HG02884 (cell line): Measurements from ENCODE around the gene R3HDM4.
"Not testable (repeated sequence)": the region's sequence is repeated elsewhere in the genome, so short reads cannot be mapped to it uniquely, and the experiment has no call there.

Experiments
- ATAC-seq: cut with Tn5 transposase; IDR thresholded peaks from one replicate; pipeline ENCODE4 v1.9.1; 2021; ENCODE audit warnings: mild to moderate bottlenecking, moderate library complexity; ENCODE audit not compliant: unreplicated experiment

R3HDM4 gene

DNA sequence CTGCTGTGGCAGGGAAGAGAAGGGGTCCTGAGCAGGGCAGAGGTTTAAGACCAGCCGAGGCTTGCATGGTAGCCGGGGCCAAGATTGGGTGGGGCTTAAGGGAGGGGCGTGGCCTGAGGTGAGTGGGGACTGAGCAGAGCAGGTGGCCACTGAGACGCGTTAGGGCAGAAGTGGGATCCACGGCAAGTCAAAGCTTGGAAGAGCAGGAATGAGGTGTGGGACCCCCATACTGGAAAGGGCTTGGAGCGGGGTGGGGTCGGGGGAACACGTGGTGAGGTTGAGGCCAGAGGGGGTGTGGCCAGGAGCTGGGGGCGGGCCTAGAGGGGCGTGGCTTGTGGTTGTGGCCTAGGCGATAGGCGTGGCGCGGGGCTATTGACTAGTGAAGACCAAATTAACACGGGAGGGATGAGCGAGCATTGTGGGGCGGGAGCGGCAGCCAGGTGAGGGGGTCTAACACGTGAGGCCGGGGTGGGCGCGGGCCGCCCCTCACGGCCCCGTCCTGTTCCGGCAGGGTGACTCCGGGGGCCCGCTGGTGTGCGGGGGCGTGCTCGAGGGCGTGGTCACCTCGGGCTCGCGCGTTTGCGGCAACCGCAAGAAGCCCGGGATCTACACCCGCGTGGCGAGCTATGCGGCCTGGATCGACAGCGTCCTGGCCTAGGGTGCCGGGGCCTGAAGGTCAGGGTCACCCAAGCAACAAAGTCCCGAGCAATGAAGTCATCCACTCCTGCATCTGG lies 50.3 kb downstream of the R3HDM4 start:
- ATAC-seq = no peak

DNA sequence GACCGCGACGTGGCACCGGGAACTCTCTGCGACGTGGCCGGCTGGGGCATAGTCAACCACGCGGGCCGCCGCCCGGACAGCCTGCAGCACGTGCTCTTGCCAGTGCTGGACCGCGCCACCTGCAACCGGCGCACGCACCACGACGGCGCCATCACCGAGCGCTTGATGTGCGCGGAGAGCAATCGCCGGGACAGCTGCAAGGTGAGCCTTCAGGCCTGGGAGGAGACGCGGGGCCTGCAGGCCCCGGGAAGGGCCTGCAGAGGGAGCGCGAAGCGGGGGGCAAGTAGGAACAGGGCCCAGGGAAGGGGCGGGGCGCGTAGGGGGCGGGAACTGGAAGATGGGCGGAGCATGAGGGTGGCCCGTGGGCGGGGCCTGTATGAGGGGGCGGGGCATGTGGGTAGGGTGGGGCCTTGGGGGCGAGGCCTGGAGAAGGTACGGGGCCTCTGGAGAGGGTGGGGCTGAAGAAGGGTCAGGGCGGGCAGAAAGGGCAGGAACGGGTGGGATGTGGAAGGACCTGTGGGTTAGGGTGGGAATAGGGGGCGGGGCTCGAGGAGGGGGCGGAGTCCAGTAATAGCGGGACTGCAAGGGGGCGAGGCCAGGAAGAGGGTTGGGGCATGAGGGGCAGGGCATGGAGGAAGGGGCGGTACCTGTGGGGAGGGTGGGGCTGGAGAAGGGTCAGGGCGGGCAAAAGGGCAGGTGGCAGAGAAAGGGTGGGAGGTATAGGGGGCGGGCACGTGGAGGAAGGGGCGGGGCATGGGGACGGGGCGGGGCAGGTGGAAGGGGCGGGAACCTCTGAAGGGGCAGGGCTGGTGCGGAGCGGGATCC lies 51.1 kb downstream of the R3HDM4 start:
- no peak for ATAC-seq

DNA sequence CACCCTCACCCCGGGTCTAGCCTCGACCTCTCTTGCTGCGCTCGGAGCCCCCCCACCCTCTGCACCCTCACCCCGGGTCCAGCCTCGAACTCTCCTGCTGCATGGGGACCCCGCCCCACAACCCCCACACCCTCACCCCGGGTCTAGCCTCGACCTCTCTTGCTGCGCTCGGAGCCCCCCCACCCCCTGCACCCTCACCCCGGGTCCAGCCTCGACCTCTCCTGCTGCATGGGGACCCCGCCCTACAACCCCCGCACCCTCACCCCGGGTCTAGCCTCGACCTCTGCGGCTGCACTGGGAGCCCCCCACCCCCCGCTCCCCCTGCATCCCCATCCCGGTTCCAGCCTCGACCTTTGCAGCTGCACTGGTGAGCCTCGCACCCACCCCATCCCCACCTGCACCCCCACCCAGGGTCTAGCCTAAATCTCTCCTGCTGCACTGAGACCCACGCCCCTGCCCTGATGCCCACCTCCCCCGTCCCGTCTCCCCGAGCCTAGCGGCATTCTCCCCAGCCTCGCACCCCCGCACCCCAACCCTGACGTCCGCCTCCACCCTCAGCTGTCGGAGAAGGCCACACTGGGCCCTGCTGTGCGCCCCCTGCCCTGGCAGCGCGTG lies 51.8 kb downstream of the R3HDM4 start:
- ATAC-seq = no peak

DNA sequence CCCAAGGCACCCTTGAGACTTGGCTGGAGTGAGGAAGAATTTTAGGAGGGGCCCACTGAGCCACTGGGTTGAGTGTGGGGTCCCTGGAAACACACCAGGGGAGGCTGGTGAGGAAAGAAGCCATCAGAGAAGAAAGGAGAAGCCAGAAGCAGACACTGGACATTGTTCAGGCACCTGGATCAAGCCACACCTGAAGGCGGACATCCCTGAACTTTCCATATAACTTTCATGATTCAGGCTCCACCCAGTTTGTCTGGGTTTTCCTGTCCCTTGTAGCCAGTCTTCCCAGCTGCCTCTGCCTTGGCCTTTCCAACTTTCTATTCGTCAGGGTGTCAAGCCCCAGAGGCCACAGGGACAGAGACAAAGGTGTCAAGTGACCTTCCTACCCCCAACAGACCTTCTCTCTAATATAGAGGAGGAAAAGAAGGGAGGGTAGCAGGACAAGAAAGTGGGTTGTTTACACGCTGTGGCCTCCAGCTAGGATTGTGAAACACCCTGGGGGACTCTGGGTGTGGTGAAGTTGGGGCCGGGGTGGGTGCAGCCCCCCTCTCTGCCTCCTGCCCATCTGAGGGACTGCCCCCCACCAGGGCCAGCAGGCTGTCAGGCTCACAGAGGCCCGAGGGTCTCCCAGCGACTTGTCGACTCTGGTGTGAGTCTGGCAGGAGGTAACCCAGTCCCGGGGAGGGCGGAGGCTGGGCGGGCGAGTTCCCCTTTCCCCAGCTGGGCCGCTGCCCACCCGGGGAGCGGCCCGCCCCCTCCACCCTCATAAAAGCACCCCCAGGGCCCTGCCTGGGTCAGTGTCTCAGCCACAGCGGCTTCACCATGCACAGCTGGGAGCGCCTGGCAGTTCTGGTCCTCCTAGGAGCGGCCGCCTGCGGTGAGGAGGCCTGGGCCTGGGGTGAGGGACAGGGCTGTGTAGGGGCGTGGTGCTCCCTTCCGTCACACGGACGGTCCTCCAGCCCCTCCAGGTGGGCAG lies 53.9 kb downstream of the R3HDM4 start, which contains the start of gene CFD:
Gene CFD, plus strand, starts transcription at position 797 of the 976 bp plus-strand sequence. Its CDS starts 26 bp downstream, at position 823.
- no peak for ATAC-seq

DNA sequence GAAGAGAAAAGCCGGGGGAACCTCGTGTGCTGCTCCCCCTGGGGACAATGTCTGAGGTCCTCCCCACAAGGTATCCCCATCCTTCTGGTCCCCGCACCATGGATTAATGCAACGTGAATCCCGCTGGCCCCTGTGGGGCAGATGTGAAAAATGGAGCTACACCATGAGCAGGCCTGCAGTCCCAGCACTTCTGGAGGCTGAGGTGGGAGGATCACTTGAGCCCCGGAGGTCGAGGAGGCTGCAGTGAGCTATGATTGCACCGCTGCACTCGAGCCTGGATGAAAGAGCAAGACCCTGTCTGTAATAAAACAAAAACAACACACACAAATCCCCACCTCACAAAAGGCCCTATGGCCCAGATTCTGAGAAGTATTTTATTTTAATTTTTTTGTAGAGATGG lies 54.7 kb downstream of the R3HDM4 start:
- no peak for ATAC-seq

DNA sequence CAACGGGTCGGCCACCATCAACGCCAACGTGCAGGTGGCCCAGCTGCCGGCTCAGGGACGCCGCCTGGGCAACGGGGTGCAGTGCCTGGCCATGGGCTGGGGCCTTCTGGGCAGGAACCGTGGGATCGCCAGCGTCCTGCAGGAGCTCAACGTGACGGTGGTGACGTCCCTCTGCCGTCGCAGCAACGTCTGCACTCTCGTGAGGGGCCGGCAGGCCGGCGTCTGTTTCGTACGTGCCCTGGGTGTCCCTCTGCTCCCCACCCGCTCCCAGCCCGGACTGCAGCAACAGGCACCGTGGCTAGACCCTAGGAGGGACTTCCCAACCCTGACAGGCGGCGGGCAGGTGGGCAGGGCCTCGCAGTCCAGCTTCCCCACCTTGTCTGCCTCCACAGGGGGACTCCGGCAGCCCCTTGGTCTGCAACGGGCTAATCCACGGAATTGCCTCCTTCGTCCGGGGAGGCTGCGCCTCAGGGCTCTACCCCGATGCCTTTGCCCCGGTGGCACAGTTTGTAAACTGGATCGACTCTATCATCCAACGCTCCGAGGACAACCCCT lies 57.4 kb downstream of the R3HDM4 start:
- no peak for ATAC-seq

DNA sequence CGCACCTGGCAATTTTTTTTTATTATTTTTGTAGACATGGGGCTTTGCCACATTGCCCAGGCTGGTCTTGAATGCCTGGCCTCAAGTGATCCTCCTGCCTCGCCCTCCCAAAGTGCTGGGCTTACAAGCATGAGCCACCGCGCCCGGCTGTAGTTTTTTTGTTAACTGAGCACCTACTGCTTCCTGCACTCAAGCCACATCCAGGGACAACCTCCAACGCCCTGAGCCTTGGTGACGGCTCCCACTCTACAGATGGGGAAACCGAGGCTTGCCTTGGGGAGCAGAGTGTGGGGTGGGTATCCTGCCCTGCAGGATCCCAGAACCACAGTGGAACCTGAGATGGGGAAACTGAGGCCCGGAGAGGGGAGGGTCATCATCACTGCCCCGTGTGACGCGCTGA lies 57.9 kb downstream of the R3HDM4 start:
- ATAC-seq = no peak

DNA sequence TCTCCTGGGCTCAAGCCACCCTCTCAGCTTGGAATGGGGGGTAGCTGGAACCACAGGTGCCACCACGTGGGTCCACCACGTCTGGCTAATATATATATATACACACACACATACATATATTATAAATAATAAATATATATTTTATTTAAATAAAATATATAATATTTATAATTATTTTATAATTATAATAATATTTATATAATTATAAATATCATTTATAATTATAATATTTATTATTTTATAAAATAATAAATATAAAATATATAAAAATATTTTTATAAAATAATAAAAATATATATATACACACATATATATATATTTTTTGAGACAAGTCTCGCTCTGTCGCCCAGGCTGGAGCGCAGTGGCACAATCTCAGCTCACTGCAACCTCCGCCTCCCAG lies 58.5 kb downstream of the R3HDM4 start:
- ATAC-seq = no peak

DNA sequence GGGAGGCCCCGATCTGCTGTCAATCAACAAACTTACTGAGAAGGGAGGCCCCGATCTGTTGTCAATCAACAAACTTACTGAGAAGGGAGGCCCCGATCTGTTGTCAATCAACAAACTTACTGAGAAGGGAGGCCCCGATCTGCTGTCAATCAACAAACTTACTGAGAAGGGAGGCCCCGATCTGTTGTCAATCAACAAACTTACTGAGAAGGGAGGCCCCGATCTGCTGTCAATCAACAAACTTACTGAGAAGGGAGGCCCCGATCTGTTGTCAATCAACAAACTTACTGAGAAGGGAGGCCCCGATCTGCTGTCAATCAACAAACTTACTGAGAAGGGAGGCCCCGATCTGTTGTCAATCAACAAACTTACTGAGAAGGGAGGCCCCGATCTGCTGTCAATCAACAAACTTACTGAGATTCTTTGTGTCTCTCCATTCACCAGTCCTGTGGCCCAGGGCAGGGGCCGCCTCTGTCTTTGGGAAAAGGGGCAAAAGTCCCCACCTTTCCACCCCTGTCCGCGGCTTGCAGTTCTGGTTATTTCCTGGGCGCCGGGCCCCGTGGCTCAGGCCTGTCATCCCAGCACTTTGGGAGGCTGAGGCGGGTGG lies 59.3 kb downstream of the R3HDM4 start:
- ATAC-seq = not testable (repeated sequence)

DNA sequence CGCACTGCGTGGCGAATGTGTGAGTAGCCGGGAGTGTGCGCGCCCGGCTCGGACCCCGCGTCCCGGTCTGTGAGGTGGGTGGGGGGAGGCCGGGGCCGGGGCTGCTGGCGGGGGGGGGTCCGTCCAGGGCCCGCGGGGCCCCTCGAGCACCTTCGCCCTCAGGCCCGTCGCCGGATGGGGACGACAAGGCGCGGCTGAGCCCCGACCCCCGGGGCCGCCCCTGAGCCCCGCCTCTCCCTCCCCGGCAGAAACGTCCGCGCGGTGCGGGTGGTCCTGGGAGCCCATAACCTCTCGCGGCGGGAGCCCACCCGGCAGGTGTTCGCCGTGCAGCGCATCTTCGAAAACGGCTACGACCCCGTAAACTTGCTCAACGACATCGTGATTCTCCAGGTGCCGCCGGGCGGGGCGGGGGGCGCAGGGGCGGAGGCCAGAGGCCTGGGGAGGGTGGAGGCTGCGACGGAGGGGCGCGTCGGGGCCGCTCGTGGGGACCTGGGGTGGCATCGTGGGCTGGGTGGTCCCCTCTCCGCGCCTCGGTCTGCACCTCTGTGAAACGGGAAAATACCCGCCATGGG lies 59.9 kb downstream of the R3HDM4 start:
- no peak for ATAC-seq

DNA sequence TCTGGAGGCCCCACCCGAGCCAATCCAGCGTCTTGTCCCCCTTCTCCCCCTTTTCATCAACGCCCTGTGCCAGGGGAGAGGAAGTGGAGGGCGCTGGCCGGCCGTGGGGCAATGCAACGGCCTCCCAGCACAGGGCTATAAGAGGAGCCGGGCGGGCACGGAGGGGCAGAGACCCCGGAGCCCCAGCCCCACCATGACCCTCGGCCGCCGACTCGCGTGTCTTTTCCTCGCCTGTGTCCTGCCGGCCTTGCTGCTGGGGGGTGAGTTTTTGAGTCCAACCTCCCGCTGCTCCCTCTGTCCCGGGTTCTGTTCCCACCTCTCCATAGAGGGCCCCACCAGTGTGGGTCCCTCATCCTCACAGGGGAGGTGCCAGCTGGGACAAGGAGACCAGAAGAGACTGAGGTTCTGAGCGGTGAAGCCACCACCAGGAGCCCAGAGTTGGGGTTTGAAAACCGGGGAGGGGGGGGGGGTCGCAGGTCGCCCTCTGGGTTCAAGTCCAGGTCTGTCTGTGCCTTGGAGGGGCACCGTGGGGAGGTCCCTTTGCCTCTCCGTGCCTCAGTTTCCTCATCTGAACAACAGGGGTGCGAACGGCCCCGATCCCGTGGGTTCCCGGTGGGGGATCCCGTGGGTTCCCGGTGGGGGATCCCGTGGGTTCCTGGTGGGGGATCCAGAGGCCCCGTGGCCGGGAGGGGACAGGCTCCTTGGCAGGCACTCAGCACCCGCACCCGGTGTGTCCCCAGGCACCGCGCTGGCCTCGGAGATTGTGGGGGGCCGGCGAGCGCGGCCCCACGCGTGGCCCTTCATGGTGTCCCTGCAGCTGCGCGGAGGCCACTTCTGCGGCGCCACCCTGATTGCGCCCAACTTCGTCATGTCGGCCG lies 60.6 kb downstream of the R3HDM4 start, which contains the start of gene ELANE:
Gene ELANE, plus strand, starts transcription at position 168 of the 878 bp plus-strand sequence. Its CDS starts 26 bp downstream, at position 194.
- no peak for ATAC-seq

DNA sequence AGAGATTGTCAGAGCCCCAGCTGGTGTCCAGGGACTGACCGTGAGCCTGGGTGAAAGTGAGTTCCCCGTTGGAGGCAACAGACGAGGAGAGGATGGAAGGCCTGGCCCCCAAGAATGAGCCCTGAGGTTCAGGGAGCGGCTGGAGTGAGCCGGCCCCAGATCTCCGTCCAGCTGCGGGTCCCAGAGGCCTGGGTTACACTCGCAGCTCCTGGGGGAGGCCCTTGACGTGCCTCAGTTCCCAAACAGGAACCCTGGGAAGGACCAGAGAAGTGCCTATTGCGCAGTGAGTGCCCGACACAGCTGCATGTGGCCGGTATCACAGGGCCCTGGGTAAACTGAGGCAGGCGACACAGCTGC lies 62.1 kb downstream of the R3HDM4 start:
- ATAC-seq = no peak

DNA sequence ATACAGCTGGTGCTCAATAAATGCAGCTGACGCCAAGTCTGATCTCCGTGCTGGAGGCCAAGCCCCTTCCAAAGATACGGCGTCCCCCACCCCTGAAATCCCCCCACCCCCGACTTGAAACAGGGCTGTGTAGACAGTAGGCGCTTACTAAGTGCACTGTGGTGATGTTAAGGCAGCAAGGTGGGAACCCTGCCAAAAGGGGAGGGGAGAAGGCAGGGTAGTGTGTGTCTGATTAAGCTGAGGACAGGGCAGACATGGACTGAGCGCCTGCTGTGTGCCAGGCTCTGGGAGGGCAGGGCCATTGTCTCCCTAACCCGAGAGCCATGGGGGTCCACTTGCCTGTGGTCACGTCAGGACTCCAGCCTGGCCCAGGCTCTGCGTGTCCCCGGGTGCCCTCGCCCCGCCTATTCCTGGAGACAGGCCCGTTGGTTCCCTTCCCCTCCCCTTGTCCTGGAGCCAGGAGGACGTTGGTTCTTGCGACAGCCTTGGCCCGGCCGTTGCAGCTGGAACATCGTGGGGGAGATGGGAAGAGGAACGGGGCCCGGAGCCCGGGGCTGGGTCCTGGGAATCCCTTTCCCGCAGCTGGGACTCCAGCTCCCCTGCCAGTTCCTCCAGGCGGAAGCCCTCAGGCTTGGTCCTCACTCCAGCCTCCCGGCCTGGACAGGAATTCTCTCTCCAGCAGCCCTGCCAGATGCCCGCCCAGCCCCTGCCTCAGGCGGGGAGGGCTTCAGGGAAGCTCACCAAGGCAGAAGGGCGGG lies 62.6 kb downstream of the R3HDM4 start:
- no peak for ATAC-seq

DNA sequence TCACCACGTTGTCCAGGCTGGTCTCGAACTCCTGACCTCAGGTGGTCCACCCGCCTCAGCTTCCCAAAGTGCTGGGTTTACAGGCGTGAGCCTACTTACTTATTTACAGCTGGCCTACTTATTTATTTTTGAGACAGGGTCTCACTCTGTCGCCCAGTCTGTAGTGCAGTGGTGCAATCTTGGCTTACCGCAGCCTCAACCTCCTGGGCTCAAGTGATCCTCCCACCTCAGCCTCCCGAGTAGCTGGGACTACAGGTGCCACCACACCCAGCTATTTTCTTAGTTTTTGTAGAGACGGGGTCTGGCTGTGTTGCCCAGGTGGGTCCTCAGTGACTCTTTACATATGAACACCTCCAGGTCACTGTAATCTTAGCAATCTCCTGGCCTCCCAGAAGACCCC lies 63.8 kb downstream of the R3HDM4 start:
- not testable (repeated sequence) for ATAC-seq

DNA sequence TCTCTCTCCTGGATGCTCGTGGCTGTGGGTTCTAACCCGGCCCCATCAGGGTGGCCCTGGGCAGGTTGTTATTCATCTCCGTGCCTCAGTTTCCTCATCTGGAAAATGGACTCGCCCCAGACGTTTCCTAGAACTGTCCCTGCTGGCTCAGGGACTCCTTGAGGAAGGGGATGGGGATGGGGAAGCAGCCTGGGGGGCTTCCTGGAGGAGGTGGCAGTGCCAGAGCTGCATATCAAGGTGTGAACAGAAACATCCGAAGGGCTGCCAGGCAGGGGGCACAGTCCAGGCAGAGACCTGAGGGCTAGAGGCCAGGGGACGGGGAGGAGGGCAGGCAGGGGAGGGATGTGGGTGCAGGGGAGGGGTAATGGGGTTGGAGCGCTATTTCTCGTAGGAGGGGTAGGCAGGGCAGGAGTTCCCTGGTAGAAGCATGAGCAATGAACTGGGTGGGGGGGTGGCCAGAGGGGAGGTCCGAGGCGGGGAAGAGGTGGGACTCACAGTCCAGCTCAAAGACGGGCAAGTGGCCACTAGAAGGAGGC lies 64.6 kb downstream of the R3HDM4 start:
- ATAC-seq = no peak
